ENCODE measurements around the gene CPLANE1.

DNA sequence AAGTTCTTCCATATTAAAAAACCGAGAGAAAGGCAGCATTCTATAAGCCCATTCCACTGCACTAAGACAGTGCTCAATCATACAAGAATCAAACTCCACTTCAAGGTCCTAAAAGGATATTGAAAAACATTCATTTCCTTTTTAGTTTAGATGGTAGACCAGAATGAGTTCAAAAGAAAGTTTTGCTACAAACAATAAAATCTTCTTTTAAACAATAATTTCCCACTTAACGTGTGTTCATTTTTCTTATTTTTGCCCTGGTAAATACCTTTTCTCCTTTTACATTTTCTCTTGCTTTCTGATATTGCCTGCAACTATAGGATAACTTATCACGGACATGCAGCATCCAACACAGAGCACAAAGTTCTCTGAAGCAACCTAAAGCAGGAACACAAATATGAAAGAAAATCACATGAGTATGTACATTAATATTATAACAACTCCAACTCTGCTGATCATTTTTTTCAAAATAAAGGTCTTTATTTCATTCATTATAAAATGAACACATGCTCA lies 61.7 kb downstream of the CPLANE1 start:
- TF ChIP-seq, protein P1, sequence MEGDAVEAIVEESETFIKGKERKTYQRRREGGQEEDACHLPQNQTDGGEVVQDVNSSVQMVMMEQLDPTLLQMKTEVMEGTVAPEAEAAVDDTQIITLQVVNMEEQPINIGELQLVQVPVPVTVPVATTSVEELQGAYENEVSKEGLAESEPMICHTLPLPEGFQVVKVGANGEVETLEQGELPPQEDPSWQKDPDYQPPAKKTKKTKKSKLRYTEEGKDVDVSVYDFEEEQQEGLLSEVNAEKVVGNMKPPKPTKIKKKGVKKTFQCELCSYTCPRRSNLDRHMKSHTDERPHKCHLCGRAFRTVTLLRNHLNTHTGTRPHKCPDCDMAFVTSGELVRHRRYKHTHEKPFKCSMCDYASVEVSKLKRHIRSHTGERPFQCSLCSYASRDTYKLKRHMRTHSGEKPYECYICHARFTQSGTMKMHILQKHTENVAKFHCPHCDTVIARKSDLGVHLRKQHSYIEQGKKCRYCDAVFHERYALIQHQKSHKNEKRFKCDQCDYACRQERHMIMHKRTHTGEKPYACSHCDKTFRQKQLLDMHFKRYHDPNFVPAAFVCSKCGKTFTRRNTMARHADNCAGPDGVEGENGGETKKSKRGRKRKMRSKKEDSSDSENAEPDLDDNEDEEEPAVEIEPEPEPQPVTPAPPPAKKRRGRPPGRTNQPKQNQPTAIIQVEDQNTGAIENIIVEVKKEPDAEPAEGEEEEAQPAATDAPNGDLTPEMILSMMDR (conservative IDR thresholded peaks at IDR 0.05 in 1 of 2, IDR thresholded peaks at IDR 0.05 in 1 of 2; ENCODE audit: low read depth in 1 of 2, low read length in 2 of 2) = no peak
- no peak for TF ChIP-seq EZH2 (IDR thresholded peaks at IDR 0.05; ENCODE audit: low read length, missing control alignments)

All from fibroblast of lung (primary cell).